ENCODE results near the gene MPEG1. TPM values are rescaled to one million over a fixed set of nuclear protein-coding genes. Genes with fewer than 3 reads are reported as not detected.

The MPEG1 gene
- total and polyA plus RNA-seq, 2 donors (not counting 1 experiment from before 2014, with no cell fraction given), result not detected

DNA sequence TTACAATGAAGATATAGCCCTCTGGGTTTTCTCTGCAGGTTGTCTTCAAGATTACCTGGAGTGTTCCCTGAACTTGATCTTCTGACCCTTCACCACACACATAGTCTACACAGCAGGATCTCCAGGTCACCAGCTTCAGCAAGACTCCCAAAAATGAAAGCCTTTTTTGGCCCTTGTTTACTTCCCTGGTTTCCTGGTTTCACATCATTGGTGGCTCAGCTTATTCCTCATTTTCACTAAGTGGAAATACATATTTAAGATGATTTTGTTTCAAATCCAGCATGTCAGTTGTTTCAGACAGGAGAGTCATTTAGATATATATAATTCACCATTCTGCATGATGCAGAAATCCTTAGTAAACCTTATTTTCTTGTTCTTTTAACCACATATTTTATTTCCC, 41.6 kb upstream of the MPEG1 start:
- Histone ChIP-seq H3K4me3 (replicated peaks in 1 of 4; ENCODE audit: control extremely low read depth in 1 of 4, insufficient read depth in 1 of 4, low read depth in 3 of 4, low read length in 4 of 4) (no peak overlapping the region), H3K4me2 (ENCODE audit: extremely low read depth, insufficient read depth, low read length) (no peak overlapping the region), H2AFZ (ENCODE audit: low read length) (no peak overlapping the region), H3K27ac (ENCODE audit: insufficient read depth, low read length) (no peak overlapping the region), H4K20me1 (ENCODE audit: control insufficient read depth, extremely low read depth, insufficient read depth, low read length) (no peaks in the 10 kb centered on the region), H3K9me3 (ENCODE audit: control insufficient read depth, insufficient read depth, low read depth, low read length) (no peaks in the 10 kb centered on the region), H3K79me2 (ENCODE audit: control insufficient read depth, insufficient read depth, low read length) (no peaks in the 10 kb centered on the region), H3K36me3 (ENCODE audit: control insufficient read depth, insufficient read depth, low read length) (no peaks in the 10 kb centered on the region), H3K9ac (ENCODE audit: insufficient read depth, low read length) (no peak overlapping the region), H3K27me3 (ENCODE audit: control insufficient read depth, insufficient read depth, low read length) (no peaks in the 10 kb centered on the region), H3K4me1 (ENCODE audit: control insufficient read depth, extremely low read depth, insufficient read depth, low read length) (no peaks in the 10 kb centered on the region)
- DNase-seq (ENCODE audit: low read depth in 2 of 2), result no peak
- TF ChIP-seq, protein P1, sequence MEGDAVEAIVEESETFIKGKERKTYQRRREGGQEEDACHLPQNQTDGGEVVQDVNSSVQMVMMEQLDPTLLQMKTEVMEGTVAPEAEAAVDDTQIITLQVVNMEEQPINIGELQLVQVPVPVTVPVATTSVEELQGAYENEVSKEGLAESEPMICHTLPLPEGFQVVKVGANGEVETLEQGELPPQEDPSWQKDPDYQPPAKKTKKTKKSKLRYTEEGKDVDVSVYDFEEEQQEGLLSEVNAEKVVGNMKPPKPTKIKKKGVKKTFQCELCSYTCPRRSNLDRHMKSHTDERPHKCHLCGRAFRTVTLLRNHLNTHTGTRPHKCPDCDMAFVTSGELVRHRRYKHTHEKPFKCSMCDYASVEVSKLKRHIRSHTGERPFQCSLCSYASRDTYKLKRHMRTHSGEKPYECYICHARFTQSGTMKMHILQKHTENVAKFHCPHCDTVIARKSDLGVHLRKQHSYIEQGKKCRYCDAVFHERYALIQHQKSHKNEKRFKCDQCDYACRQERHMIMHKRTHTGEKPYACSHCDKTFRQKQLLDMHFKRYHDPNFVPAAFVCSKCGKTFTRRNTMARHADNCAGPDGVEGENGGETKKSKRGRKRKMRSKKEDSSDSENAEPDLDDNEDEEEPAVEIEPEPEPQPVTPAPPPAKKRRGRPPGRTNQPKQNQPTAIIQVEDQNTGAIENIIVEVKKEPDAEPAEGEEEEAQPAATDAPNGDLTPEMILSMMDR (conservative IDR thresholded peaks at IDR 0.05 in 1 of 2, IDR thresholded peaks at IDR 0.05 in 1 of 2; ENCODE audit: low read depth in 1 of 2, low read length in 2 of 2), result no peak

DNA sequence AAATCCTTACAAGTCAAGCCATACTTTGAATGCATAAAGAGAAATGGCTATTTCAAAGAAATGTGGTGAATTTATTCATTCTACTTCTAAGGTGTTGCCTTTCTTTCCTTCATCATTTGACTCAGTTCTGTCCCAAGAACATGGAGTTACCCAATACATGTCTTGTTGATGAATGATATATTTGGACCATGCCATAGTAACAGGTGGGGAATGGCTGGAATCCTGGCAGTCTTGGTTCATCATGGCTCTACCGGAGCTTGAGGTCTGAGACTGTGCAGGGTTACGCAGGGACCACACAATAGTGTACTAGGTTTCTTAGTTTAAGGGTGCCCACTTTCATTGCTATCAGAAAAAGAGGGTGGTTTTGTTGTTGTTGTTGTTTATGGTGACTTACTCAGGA, 40.3 kb upstream of the MPEG1 start:
- Histone ChIP-seq H3K36me3 (ENCODE audit: control insufficient read depth, insufficient read depth, low read length) (no peaks in the 10 kb centered on the region), H3K9ac (ENCODE audit: insufficient read depth, low read length) (no peak overlapping the region), H3K79me2 (ENCODE audit: control insufficient read depth, insufficient read depth, low read length) (no peaks in the 10 kb centered on the region), H2AFZ (ENCODE audit: low read length) (no peak overlapping the region), H4K20me1 (ENCODE audit: control insufficient read depth, extremely low read depth, insufficient read depth, low read length) (no peaks in the 10 kb centered on the region), H3K27me3 (ENCODE audit: control insufficient read depth, insufficient read depth, low read length) (no peaks in the 10 kb centered on the region), H3K27ac (ENCODE audit: insufficient read depth, low read length) (no peak overlapping the region), H3K4me2 (ENCODE audit: extremely low read depth, insufficient read depth, low read length) (no peak overlapping the region), H3K9me3 (ENCODE audit: control insufficient read depth, insufficient read depth, low read depth, low read length) (no peaks in the 10 kb centered on the region), H3K4me3 (replicated peaks in 1 of 4; ENCODE audit: control extremely low read depth in 1 of 4, insufficient read depth in 1 of 4, low read depth in 3 of 4, low read length in 4 of 4) (no peak overlapping the region), H3K4me1 (ENCODE audit: control insufficient read depth, extremely low read depth, insufficient read depth, low read length) (no peaks in the 10 kb centered on the region)
- TF ChIP-seq, protein P1 (conservative IDR thresholded peaks at IDR 0.05 in 1 of 2, IDR thresholded peaks at IDR 0.05 in 1 of 2; ENCODE audit: low read depth in 1 of 2, low read length in 2 of 2), result no peak
- TF ChIP-seq EZH2 (IDR thresholded peaks at IDR 0.05; ENCODE audit: low read length, missing control alignments), result no peak
- no peak for DNase-seq (ENCODE audit: low read depth in 2 of 2)

DNA sequence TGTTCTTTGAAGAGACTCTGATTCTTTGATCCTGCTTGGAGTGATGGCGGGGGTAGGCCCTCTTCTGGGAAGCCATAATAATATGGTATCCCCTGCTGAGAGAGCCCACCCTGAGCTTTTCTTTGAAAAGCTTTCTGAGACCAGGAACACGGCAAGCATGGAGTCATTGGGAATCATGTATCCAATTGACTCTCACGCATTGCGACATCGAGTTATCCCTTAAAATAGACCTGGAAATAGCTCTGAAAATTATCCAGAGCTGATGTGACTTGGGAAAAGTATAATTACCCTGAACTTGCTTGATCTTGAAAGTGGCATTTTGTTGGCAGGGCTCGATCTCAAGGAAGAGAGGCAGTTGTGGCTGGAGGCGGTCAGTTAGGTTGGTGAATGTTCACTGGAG, 36.8 kb upstream of the MPEG1 start:
- H3K36me3 ChIP-seq (ENCODE audit: control insufficient read depth, insufficient read depth, low read length), result no peaks in the 10 kb centered on the region
- no peak for DNase-seq (ENCODE audit: low read depth in 2 of 2)

More for the DNA sequence above, 36.8 kb upstream of the MPEG1 start:
- H3K4me2 ChIP-seq (ENCODE audit: extremely low read depth, insufficient read depth, low read length), result no peak overlapping the region
- H2AFZ ChIP-seq (ENCODE audit: low read length), result no peak overlapping the region
- no peak for TF ChIP-seq EZH2 (IDR thresholded peaks at IDR 0.05; ENCODE audit: low read length, missing control alignments)
- TF ChIP-seq, protein P1 (conservative IDR thresholded peaks at IDR 0.05 in 1 of 2, IDR thresholded peaks at IDR 0.05 in 1 of 2; ENCODE audit: low read depth in 1 of 2, low read length in 2 of 2), result no peak
- no peaks in the 10 kb centered on the region for H3K9me3 ChIP-seq (ENCODE audit: control insufficient read depth, insufficient read depth, low read depth, low read length)
- H3K79me2 ChIP-seq (ENCODE audit: control insufficient read depth, insufficient read depth, low read length), result no peaks in the 10 kb centered on the region
- H3K4me3 ChIP-seq (replicated peaks in 1 of 4; ENCODE audit: control extremely low read depth in 1 of 4, insufficient read depth in 1 of 4, low read depth in 3 of 4, low read length in 4 of 4), result no peak overlapping the region
- no peaks in the 10 kb centered on the region for H4K20me1 ChIP-seq (ENCODE audit: control insufficient read depth, extremely low read depth, insufficient read depth, low read length)
- H3K27me3 ChIP-seq (ENCODE audit: control insufficient read depth, insufficient read depth, low read length), result no peaks in the 10 kb centered on the region
- H3K4me1 ChIP-seq (ENCODE audit: control insufficient read depth, extremely low read depth, insufficient read depth, low read length), result no peaks in the 10 kb centered on the region
- H3K27ac ChIP-seq (ENCODE audit: insufficient read depth, low read length), result no peak overlapping the region
- H3K9ac ChIP-seq (ENCODE audit: insufficient read depth, low read length), result no peak overlapping the region

All from fibroblast of lung (primary cell).